H9 (cell line): ENCODE measurements around the gene MRPL51. TPM values are rescaled to one million over a fixed set of nuclear protein-coding genes. Genes with fewer than 3 reads are reported as not detected.

Experiments used
- DNase-seq: peaks from one replicate; pipeline ENCODE4 v3.0.0-alpha.2; 2017
- H2AFZ ChIP-seq: one replicate; pipeline ENCODE4 v1.6.1; 2013; ENCODE audit warnings: mild to moderate bottlenecking, low read length, control low read depth, moderate library complexity
- H2AK5ac ChIP-seq: 2 replicates; pipeline ENCODE4 v1.6.1; 2013; ENCODE audit warnings: low read length, control low read depth, mixed read lengths; ENCODE audit not compliant: insufficient read length
- H2BK120ac ChIP-seq: one replicate; pipeline ENCODE4 v1.6.1; 2013; ENCODE audit warnings: low read depth, mild to moderate bottlenecking, low read length, control low read depth, inconsistent platforms; ENCODE audit not compliant: poor library complexity, severe bottlenecking
- H2BK12ac ChIP-seq: 2 replicates; pipeline ENCODE4 v1.6.1; 2013; ENCODE audit warnings: low read length, control low read depth, mixed read lengths, low read depth; ENCODE audit not compliant: insufficient read length
- H2BK15ac ChIP-seq: 2 replicates; pipeline ENCODE4 v1.6.1; 2013; ENCODE audit warnings: low read depth, low read length, control low read depth
- H2BK20ac ChIP-seq: one replicate; pipeline ENCODE4 v1.6.1; 2013; ENCODE audit warnings: low read depth, mild to moderate bottlenecking, low read length, control low read depth, inconsistent platforms; ENCODE audit not compliant: poor library complexity, severe bottlenecking
- H2BK5ac ChIP-seq: 2 replicates; pipeline ENCODE4 v1.6.1; 2013; ENCODE audit warnings: low read length, control low read depth, mixed read lengths; ENCODE audit not compliant: insufficient read length
- H3K14ac ChIP-seq: 2 replicates; pipeline ENCODE4 v1.6.1; 2013; ENCODE audit warnings: low read length, control low read depth; ENCODE audit not compliant: insufficient read depth
- H3K18ac ChIP-seq: 2 replicates; pipeline ENCODE4 v1.6.1; 2013; ENCODE audit warnings: low read depth, mild to moderate bottlenecking, mixed read lengths, low read length, control low read depth; ENCODE audit not compliant: insufficient read length
- H3K23ac ChIP-seq: 2 replicates; pipeline ENCODE4 v1.6.1; 2013; ENCODE audit warnings: low read length, control low read depth, mixed read lengths, low read depth; ENCODE audit not compliant: insufficient read length
- H3K23me2 ChIP-seq: 2 replicates; pipeline ENCODE4 v1.6.1; 2013; ENCODE audit warnings: low read depth, mild to moderate bottlenecking, mixed read lengths, low read length, control low read depth; ENCODE audit not compliant: insufficient read length, poor library complexity, severe bottlenecking
- H3K27ac ChIP-seq: 2 replicates; pipeline ENCODE4 v1.5.1; 2013; ENCODE audit warnings: low read length, control low read depth, mixed read lengths, low read depth; ENCODE audit not compliant: insufficient read length
- H3K27me3 ChIP-seq: 2 replicates; pipeline ENCODE4 v1.6.1; 2013; ENCODE audit warnings: low read length, control low read depth, inconsistent platforms; ENCODE audit not compliant: insufficient read depth
- H3K4ac ChIP-seq: 2 replicates; pipeline ENCODE4 v1.6.1; 2013; ENCODE audit warnings: low read depth, mild to moderate bottlenecking, control low read depth, inconsistent platforms, low read length, moderate library complexity
- H3K4me1 ChIP-seq: 2 replicates; pipeline ENCODE4 v1.6.1; 2013; ENCODE audit warnings: low read length, control low read depth, inconsistent platforms; ENCODE audit not compliant: insufficient read depth
- H3K4me2 ChIP-seq: 2 replicates; pipeline ENCODE4 v1.6.1; 2013; ENCODE audit warnings: low read length, control low read depth, mixed read lengths; ENCODE audit not compliant: insufficient read length, insufficient read depth
- H3K56ac ChIP-seq: 2 replicates; pipeline ENCODE4 v1.6.1; 2013; ENCODE audit warnings: low read depth, mild to moderate bottlenecking, mixed read lengths, low read length, control low read depth; ENCODE audit not compliant: insufficient read length
- H3K79me1 ChIP-seq: 2 replicates; pipeline ENCODE4 v1.6.1; 2013; ENCODE audit warnings: low read depth, mild to moderate bottlenecking, moderate library complexity, low read length, control low read depth, inconsistent platforms; ENCODE audit not compliant: insufficient read depth, poor library complexity, severe bottlenecking
- H3K79me2 ChIP-seq: 2 replicates; pipeline ENCODE4 v1.6.1; 2013; ENCODE audit warnings: low read length, control low read depth, inconsistent platforms; ENCODE audit not compliant: insufficient read depth
- H3K9ac ChIP-seq: 2 replicates; pipeline ENCODE4 v1.6.1; 2013; ENCODE audit warnings: low read length, control low read depth, mixed read lengths; ENCODE audit not compliant: insufficient read length; ENCODE audit errors: extremely low read depth
- H3K9me3 ChIP-seq: one replicate; pipeline ENCODE4 v1.6.1; 2013; ENCODE audit warnings: low read depth, low read length, inconsistent platforms; ENCODE audit not compliant: control insufficient read depth
- H3T11ph ChIP-seq: one replicate; pipeline ENCODE4 v1.6.1; 2013; ENCODE audit warnings: mild to moderate bottlenecking, low read length, control low read depth, inconsistent platforms
- H4K20me1 ChIP-seq: one replicate; pipeline ENCODE4 v1.6.1; 2013; ENCODE audit not compliant: control insufficient read depth, insufficient read length, insufficient read depth
- H4K5ac ChIP-seq: 2 replicates; pipeline ENCODE4 v1.6.1; 2013; ENCODE audit warnings: low read depth, mild to moderate bottlenecking, mixed read lengths, low read length, control low read depth; ENCODE audit not compliant: insufficient read length
- H4K8ac ChIP-seq: replicated peaks from 2 replicates; pipeline ENCODE4 v1.6.1; 2013; ENCODE audit warnings: low read length, control low read depth, mixed read lengths, low read depth; ENCODE audit not compliant: insufficient read length
- H4K91ac ChIP-seq: 2 replicates; pipeline ENCODE4 v1.6.1; 2013; ENCODE audit warnings: low read depth, mild to moderate bottlenecking, moderate library complexity, mixed read lengths, low read length, control low read depth; ENCODE audit not compliant: insufficient read length
- H3K27ac Mint-ChIP-seq, 3 experiments: 2 replicates in 2 of 3; 3 replicates in 1 of 3; pipeline ENCODE4 v1.8.0; 2020 to 2021; ENCODE audit warnings: mixed read lengths in 3 of 3, mild to moderate bottlenecking in 1 of 3, moderate library complexity in 1 of 3
- H3K27me3 Mint-ChIP-seq: 2 replicates; pipeline ENCODE4 v1.8.0; 2021; ENCODE audit warnings: low read depth, mild to moderate bottlenecking, moderate library complexity, mixed read lengths
- H3K36me3 Mint-ChIP-seq, 3 experiments: 2 replicates in 2 of 3; 3 replicates in 1 of 3; pipeline ENCODE4 v1.8.0; 2020 to 2021; ENCODE audit warnings: low read depth in 3 of 3, mixed read lengths in 3 of 3; ENCODE audit not compliant: insufficient read depth in 1 of 3
- H3K4me1 Mint-ChIP-seq, 2 experiments: 2 replicates each; pipeline ENCODE4 v1.8.0; 2020; ENCODE audit warnings: mixed read lengths in 2 of 2
- H3K4me3 Mint-ChIP-seq, 2 experiments: 2 replicates in 1 of 2; 3 replicates in 1 of 2; pipeline ENCODE4 v1.8.0; 2020 to 2021; ENCODE audit warnings: mild to moderate bottlenecking in 2 of 2, mixed read lengths in 2 of 2, moderate library complexity in 1 of 2
- H3K9me3 Mint-ChIP-seq, 2 experiments: 2 replicates in 1 of 2; 3 replicates in 1 of 2; pipeline ENCODE4 v1.8.0; 2020; ENCODE audit warnings: mild to moderate bottlenecking in 2 of 2, mixed read lengths in 2 of 2, moderate library complexity in 1 of 2
- WGBS: extraction: QIAGEN DNeasy Blood & Tissue Kit; methylation state at CpG from one replicate; pipeline ENCODE4 v1.1.7; 2013; ENCODE audit warnings: missing lambda C conversion rate, low lambda C conversion rate, mixed read lengths; ENCODE audit not compliant: insufficient read length; ENCODE audit errors: extremely low coverage; 5-methylcytosine and 5-hydroxymethylcytosine counted together
- total RNA-seq: library from RNA; stranded (reverse); gene quantifications from 2 replicates; pipeline ENCODE4 v1.2.1, GENCODE V29; 2021
- TF ChIP-seq, protein P1 (sequence below): fragments of 200-600 bp; sonication (generic); conservative IDR thresholded peaks from 3 replicates; pipeline ENCODE4 v1.8.0; 2021; ENCODE audit warnings: antibody characterized with exemption, mild to moderate bottlenecking

The MRPL51 gene
- total RNA-seq, 1 experiment from 2014 or later, result 329 TPM

- DNase-seq, result no peak
- H4K20me1 ChIP-seq, result no peaks in the 10 kb centered on the region
- no peak overlapping the region for H2BK15ac ChIP-seq
- H3K4ac ChIP-seq, result no peak overlapping the region
- no peak overlapping the region for H3K27ac ChIP-seq
- H3K27me3 ChIP-seq, result no peaks in the 10 kb centered on the region
- H4K8ac ChIP-seq, result no peak overlapping the region
- no CpG with 5 or more reads among the region's 6 CpGs for WGBS
- no peaks in the 10 kb centered on the region; the same call in 1 of the 2 replicates for H3K79me2 ChIP-seq
- peaks cover 33 to 82% (median 62%) of the 10 kb centered on the region in 3 experiments for H3K36me3 Mint-ChIP-seq
- no peak overlapping the region for H3K14ac ChIP-seq
- no peaks in the 10 kb centered on the region for H3K4me1 ChIP-seq
- no peak overlapping the region for H3K18ac ChIP-seq
- H3K56ac ChIP-seq, result no peak overlapping the region
- no peaks in the 10 kb centered on the region for H3K79me1 ChIP-seq
- no peak overlapping the region for H2AFZ ChIP-seq
- TF ChIP-seq, protein P1, sequence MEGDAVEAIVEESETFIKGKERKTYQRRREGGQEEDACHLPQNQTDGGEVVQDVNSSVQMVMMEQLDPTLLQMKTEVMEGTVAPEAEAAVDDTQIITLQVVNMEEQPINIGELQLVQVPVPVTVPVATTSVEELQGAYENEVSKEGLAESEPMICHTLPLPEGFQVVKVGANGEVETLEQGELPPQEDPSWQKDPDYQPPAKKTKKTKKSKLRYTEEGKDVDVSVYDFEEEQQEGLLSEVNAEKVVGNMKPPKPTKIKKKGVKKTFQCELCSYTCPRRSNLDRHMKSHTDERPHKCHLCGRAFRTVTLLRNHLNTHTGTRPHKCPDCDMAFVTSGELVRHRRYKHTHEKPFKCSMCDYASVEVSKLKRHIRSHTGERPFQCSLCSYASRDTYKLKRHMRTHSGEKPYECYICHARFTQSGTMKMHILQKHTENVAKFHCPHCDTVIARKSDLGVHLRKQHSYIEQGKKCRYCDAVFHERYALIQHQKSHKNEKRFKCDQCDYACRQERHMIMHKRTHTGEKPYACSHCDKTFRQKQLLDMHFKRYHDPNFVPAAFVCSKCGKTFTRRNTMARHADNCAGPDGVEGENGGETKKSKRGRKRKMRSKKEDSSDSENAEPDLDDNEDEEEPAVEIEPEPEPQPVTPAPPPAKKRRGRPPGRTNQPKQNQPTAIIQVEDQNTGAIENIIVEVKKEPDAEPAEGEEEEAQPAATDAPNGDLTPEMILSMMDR, result no peak
- H3K23me2 ChIP-seq, result no peaks in the 10 kb centered on the region
- no peaks in the 10 kb centered on the region for H3K9me3 Mint-ChIP-seq
- H2BK120ac ChIP-seq, result no peak overlapping the region
- H3K4me1 Mint-ChIP-seq, result peaks cover 2 to 14% of the 10 kb centered on the region in 2 experiments
- 0 out of 7 replicates have a peak overlapping the region, but pooled peaks of 1 of the 3 experiments have one; percentile 37 for H3K27ac Mint-ChIP-seq
- no peak overlapping the region for H2BK20ac ChIP-seq
- H3K27me3 Mint-ChIP-seq, result no peaks in the 10 kb centered on the region
- no peak overlapping the region for H3T11ph ChIP-seq
- H3K4me2 ChIP-seq, result no peak overlapping the region
- H2AK5ac ChIP-seq, result no peak overlapping the region
- H4K91ac ChIP-seq, result no peak overlapping the region
- no peak overlapping the region for H2BK5ac ChIP-seq
- H4K5ac ChIP-seq, result no peak overlapping the region
- no peaks in the 10 kb centered on the region for H3K9me3 ChIP-seq
- H2BK12ac ChIP-seq, result no peak overlapping the region
- H3K4me3 Mint-ChIP-seq, result no peak overlapping the region
- no peak overlapping the region for H3K23ac ChIP-seq
- H3K9ac ChIP-seq, result no peak overlapping the region
Measured at GRCh38 chr12:6463858-6464257, 29.2 kb downstream of the MRPL51 start.
